Tibial nerve (tissue), 4 donors: ENCODE data around the gene KAT8. TPM values are rescaled to one million over a fixed set of nuclear protein-coding genes. Genes with fewer than 3 reads are reported as not detected.

ENCODE experiments used
- DNase-seq, 2 donors: peaks; one replicate each; pipeline ENCODE4 v3.0.0-alpha.2; 2019; ENCODE audit warnings: low spot score in 2 of 2
- H3K27ac ChIP-seq, 4 donors: fragments of 200-600 bp; sonication (generic) in 3 of 4; one replicate each; pipeline ENCODE4 v1.5.1; 2017 to 2019; ENCODE audit warnings: mild to moderate bottlenecking in 1 of 4
- H3K27me3 ChIP-seq, 2 donors: fragments of 200-600 bp; sonication (generic) in 1 of 2; one replicate each; pipeline versions ENCODE4 v1.5.1 to v1.6.0; 2017 to 2019
- H3K36me3 ChIP-seq, 3 donors: fragments of 200-600 bp; sonication (generic); one replicate each; pipeline ENCODE4 v1.5.1; 2018 to 2019
- H3K4me1 ChIP-seq, 4 donors: fragments of 200-600 bp; sonication (generic) in 3 of 4; one replicate each; pipeline ENCODE4 v1.5.1; 2017 to 2019
- H3K4me3 ChIP-seq, 4 donors: fragments of 200-600 bp; sonication (generic) in 3 of 4; one replicate each; pipeline ENCODE4 v1.5.1; 2017 to 2019; ENCODE audit warnings: mild to moderate bottlenecking in 1 of 4, moderate library complexity in 1 of 4
- H3K9me3 ChIP-seq, 4 donors: fragments of 200-600 bp; sonication (generic) in 3 of 4; one replicate each; pipeline ENCODE4 v1.5.1; 2017 to 2019
- CTCF ChIP-seq, 5 experiments: fragments of 200-600 bp in 3 of 5; fragments of 450-650 bp in 2 of 5; sonication (generic) in 3 of 5; IDR thresholded peaks; one replicate each; pipeline ENCODE4 v1.5.1; 2016 to 2019; ENCODE audit warnings: antibody characterized with exemption in 5 of 5, mild to moderate bottlenecking in 3 of 5, moderate library complexity in 2 of 5
- EP300 ChIP-seq, 2 donors: sonication (generic); formaldehyde crosslinking; IDR thresholded peaks; one replicate each; pipeline ENCODE4 v1.6.1; 2017; ENCODE audit warnings: antibody characterized with exemption in 2 of 2, mild to moderate bottlenecking in 1 of 2
- POLR2A ChIP-seq, 2 donors: fragments of 450-650 bp; IDR thresholded peaks; one replicate each; pipeline ENCODE4 v1.6.1; 2017; ENCODE audit warnings: antibody characterized with exemption in 2 of 2, mild to moderate bottlenecking in 2 of 2, moderate library complexity in 2 of 2
- whole genome bisulfite sequencing, 2 donors: methylation state at CpG; one replicate each; pipeline ENCODE4 v1.1.5; 2018; 5-methylcytosine and 5-hydroxymethylcytosine counted together
- total RNA-seq, 4 donors: library from RNA; depleted of rRNA; stranded (reverse); fragments of >200 nt; gene quantifications; one replicate each; pipeline ENCODE4 v1.1.0, GENCODE V29; 2016

KAT8 gene
- total RNA-seq, 4 donors from 2014 or later, result 79.5 to 99.0 (median 92.7) TPM

- Histone ChIP-seq H3K27ac (peak within 1 kb of the TSS; percentile 83 to 96 (median 96)), H3K4me1 (peaks cover 0 to 31% (median 15%) of the 10 kb centered on the region in 4 donors), H3K4me3 (peak within 1 kb of the TSS; percentile 81 to 97 (median 90)), H3K36me3 (peaks cover 0 to 40% (median 0%) of the 10 kb centered on the region in 3 donors), H3K9me3 (no peaks in the 10 kb centered on the region), H3K27me3 (no peaks in the 10 kb centered on the region)
- DNase-seq, result peak in 1 of 2 donors; percentile 48
- no peak for TF ChIP-seq CTCF (IDR thresholded peaks at IDR 0.05)
- peak; percentile 62 to 64 for TF ChIP-seq POLR2A (IDR thresholded peaks at IDR 0.05)
- TF ChIP-seq EP300 (IDR thresholded peaks at IDR 0.05), result peak; percentile 34 to 75
- WGBS, 2 donors, result 7 to 8% methylated on average over 32 to 34 of the region's 68 CpGs
These were observed 9.2 kb upstream of the KAT8 start, which contains the start of gene BCKDK for GRCh38 chr16:31108035-31108793. BCKDK (plus strand) TSS chr16:31108386; CDS start chr16:31109224, 838 bp downstream.

- WGBS, 2 donors, result 40 to 61% methylated on average over 36 to 54 of the region's 57 CpGs
- no peak for DNase-seq
- H3K27me3 ChIP-seq, result no peaks in the 10 kb centered on the region
- TF ChIP-seq CTCF (IDR thresholded peaks at IDR 0.05) (no peak), EP300 (IDR thresholded peaks at IDR 0.05) (no peak), POLR2A (IDR thresholded peaks at IDR 0.05) (no peak)
- H3K9me3 ChIP-seq, result no peaks in the 10 kb centered on the region
- H3K4me1 ChIP-seq, result peaks cover 0 to 34% (median 15%) of the 10 kb centered on the region in 4 donors
- H3K27ac ChIP-seq, result peak overlapping the region; percentile 83 to 96 (median 96)
- H3K36me3 ChIP-seq, result peaks cover 0 to 41% (median 0%) of the 10 kb centered on the region in 3 donors
- H3K4me3 ChIP-seq, result peak overlapping the region; percentile 81 to 97 (median 90)
These were observed 8.5 kb upstream of the KAT8 start for GRCh38 chr16:31108794-31109558.

- H3K9me3 ChIP-seq, result no peaks in the 10 kb centered on the region
- H3K27ac ChIP-seq, result peak overlapping the region in 2 of 4 donors; percentile 96
- no peak overlapping the region for H3K4me3 ChIP-seq
- 87 to 90% methylated on average over 12 of the region's 12 CpGs for WGBS, 2 donors
- no peaks in the 10 kb centered on the region for H3K27me3 ChIP-seq
- no peak for DNase-seq
- TF ChIP-seq EP300 (IDR thresholded peaks at IDR 0.05) (no peak), POLR2A (IDR thresholded peaks at IDR 0.05) (no peak), CTCF (IDR thresholded peaks at IDR 0.05) (no peak)
- peaks cover 0 to 34% (median 15%) of the 10 kb centered on the region in 4 donors for H3K4me1 ChIP-seq
- peaks cover 0 to 41% (median 0%) of the 10 kb centered on the region in 3 donors for H3K36me3 ChIP-seq
These were observed 7.8 kb upstream of the KAT8 start for GRCh38 chr16:31109622-31110021.

GRCh38 chr16:31110106-31111034, 7.1 kb upstream of the KAT8 start:
- 87 to 93% methylated on average over 24 to 26 of the region's 26 CpGs for WGBS, 2 donors
- H3K27me3 ChIP-seq, result no peaks in the 10 kb centered on the region
- no peak for DNase-seq
- H3K9me3 ChIP-seq, result no peaks in the 10 kb centered on the region
- H3K36me3 ChIP-seq, result peaks cover 0 to 41% (median 0%) of the 10 kb centered on the region in 3 donors
- no peak overlapping the region for H3K4me3 ChIP-seq
- TF ChIP-seq EP300 (IDR thresholded peaks at IDR 0.05) (no peak), POLR2A (IDR thresholded peaks at IDR 0.05) (no peak), CTCF (IDR thresholded peaks at IDR 0.05) (no peak)
- H3K4me1 ChIP-seq, result peaks cover 0 to 34% (median 15%) of the 10 kb centered on the region in 4 donors
- peak overlapping the region in 1 of 4 donors; percentile 96 for H3K27ac ChIP-seq
